Measurements from ENCODE around the gene PLD5.

DNA sequence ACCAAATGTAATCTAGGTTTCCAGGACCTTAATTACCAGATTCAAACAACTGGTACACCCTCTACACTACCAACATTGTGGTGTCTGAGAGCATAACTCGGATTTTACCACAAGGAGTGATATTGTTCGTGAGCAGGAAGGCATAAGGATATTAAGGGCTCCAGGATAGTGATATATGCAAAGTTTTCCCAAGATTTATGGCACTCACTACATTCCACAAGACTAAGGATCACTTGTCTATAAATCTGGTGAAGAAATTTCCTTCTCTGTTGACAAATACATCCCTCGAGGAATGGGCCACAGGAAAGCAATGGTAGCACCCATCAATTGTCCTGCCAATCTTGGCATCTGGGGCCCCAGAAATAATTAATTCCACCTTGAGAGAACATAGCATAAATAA lies 43.1 kb upstream of the PLD5 start:
- no peak for TF ChIP-seq JUN (IDR thresholded peaks at IDR 0.05; ENCODE audit: borderline replicate concordance, insufficient read depth, insufficient read length, low read depth)
- TF ChIP-seq POLR2AphosphoS5 (IDR thresholded peaks at IDR 0.05; ENCODE audit: insufficient read depth, low read depth, low read length) = no peak

Measured in endothelial cell of umbilical vein (primary cell).